Stimulated activated CD8-positive, alpha-beta memory T cell treated with anti-CD3 and anti-CD28 coated beads, Interleukin-12 subunit alpha, Interleukin-12 subunit beta, amount 100 ng/mL, for 24 hours (primary cell): ENCODE data around the gene SNX14.
"Not testable (repeated sequence)": the region's sequence is repeated elsewhere in the genome, so short reads cannot be mapped to it uniquely, and the experiment has no call there.

ENCODE experiments used
- DNase-seq: peaks from one replicate; pipeline ENCODE4 v3.0.0-alpha.2; 2020; ENCODE audit errors: extremely low read depth

Gene SNX14, protein sequence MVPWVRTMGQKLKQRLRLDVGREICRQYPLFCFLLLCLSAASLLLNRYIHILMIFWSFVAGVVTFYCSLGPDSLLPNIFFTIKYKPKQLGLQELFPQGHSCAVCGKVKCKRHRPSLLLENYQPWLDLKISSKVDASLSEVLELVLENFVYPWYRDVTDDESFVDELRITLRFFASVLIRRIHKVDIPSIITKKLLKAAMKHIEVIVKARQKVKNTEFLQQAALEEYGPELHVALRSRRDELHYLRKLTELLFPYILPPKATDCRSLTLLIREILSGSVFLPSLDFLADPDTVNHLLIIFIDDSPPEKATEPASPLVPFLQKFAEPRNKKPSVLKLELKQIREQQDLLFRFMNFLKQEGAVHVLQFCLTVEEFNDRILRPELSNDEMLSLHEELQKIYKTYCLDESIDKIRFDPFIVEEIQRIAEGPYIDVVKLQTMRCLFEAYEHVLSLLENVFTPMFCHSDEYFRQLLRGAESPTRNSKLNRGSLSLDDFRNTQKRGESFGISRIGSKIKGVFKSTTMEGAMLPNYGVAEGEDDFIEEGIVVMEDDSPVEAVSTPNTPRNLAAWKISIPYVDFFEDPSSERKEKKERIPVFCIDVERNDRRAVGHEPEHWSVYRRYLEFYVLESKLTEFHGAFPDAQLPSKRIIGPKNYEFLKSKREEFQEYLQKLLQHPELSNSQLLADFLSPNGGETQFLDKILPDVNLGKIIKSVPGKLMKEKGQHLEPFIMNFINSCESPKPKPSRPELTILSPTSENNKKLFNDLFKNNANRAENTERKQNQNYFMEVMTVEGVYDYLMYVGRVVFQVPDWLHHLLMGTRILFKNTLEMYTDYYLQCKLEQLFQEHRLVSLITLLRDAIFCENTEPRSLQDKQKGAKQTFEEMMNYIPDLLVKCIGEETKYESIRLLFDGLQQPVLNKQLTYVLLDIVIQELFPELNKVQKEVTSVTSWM

DNA sequence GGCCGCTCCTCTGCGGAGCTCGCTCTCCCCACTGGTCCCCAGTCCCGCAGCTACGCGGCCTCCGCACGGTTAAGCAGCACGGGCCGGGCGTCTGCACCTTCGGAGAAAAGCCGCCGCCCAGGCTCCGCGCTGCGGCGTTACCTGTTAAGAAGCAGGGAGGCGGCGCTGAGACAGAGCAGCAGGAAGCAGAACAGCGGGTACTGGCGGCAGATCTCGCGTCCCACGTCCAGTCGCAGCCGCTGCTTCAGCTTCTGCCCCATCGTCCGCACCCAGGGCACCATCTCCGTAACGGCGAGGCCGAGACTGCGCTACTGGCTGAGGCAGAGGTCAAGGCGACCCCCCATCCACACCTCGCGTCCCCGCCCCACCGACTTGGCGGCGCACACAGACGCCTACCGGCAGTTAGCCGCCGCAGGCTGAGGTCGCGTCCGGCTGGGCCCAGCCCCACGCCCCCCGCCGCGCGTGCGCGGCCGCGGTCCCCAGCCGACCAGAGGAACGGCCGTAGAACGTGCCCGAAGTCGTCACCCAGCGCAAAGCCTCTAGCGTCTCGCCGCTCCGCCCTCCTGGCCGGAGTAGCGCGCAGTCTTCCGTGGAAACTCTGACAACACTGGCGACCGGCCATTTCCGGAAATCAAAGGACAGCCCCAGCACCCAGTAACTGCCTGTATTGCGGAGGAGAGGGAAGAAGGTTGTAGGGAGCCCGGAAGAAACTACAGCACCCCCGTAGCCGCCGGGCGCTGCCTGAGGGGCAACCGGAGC, at the start of gene SNX14:
TSS of gene SNX14 (minus strand) at position 421 of the 759 bp plus-strand sequence. CDS start at position 281, 140 bp downstream.
- peak; percentile 51 for DNase-seq

DNA sequence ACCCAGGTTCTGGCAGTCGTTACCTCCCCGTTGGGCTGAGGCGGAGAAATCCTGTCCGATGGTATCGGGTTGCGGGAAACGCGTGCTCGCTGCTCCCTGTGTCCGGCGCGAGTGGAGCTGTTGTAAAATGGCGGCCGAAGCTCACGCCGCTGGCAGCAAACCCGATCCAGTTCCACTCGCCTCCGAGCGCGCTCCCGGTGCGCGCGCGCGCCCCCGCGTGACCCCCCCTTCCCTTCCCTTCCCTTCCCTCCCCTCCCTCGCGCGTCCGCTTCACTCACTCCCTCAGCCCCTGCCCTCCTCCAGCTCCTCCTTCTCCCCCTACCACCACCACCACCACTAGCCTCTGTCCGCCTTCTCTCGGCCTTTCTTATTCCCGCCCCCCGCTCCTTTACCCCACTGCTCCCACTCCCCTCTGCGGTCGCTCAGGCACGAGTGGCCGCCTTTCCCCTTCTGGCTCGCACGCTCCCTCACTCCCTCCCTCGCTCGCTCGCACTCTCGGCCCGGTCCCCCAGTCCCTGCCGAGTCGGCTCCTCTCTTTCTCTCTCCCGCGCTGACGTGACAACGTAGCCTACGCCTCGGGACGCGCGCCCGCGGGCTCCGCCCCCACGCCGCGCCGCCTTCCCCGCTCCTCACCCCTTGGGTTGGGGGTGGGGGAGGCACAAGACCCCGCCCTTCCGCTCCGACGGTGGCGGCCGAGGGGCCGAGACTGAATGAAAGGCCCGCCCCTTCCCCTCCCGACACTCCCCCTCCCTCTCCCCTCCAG, 49.3 kb upstream of the SNX14 start, which contains the start of gene SYNCRIP:
TSS of gene SYNCRIP (minus strand) at position 113 of the 763 bp plus-strand sequence. CDS start 1,447 bp downstream, outside the sequence.
- DNase-seq: peak; percentile 98

DNA sequence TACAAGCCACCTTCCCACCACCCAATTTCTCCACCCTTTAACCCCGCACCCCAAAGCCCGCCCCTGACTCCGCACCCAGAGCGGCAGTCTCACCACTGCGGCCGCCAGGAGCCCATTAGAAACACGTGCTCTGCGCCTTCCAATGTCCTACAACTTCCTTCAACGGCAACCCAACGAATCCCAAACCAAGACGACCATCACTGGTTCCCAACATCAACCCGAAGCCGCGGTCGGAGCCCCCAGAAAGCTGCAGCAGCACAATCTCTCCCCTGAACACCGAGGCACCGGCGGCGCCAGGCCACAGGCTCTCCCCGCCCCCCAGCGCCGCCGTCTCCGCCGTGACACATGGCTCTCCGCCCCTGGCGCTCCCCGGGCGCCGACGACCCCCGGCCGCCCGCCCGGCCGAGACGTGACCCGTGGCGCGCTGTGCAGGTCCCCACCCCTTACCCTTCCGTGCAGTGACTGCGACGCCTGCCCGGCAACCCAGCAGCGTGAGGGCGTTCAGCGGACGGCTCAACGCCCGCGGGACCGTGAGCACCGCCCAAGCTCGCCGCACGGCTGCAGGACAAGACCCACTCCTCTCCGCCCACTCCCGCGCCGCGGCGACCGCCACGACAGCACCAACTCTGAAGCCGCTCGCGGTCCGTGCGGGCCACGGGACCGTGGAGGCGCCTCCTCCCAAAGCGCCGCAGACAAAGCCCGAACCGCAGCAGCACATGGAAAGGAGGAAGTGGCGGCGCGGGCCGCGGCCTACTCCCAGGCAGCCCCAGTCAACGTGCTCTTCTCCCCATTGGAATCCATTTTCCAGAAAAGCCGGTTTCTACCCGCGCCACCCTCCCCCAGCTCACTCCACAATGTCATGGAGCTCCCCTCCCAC, 48.5 kb upstream of the SNX14 start:
- DNase-seq: peak; percentile 24

DNA sequence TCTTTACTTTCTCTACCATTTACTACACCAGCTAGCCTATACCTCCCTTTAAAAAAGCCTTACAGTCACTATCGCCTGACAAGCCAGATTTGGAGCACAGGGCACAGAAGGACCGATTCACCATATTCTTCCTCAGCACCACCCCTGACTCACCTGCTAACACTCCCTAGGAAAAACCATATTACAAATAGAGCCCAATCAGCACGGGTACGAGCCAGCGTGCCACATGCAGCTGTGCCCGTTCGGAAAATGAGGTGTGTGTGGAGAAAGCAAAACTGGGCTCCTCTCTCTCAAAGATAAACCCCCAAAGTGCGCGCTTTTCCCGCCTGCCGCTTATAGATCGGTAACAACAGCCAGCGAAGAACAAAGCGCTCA, 47.9 kb upstream of the SNX14 start:
- DNase-seq: no peak

GRCh38 chr6:85640821-85641220, 47.2 kb upstream of the SNX14 start:
- no peak for DNase-seq

DNA sequence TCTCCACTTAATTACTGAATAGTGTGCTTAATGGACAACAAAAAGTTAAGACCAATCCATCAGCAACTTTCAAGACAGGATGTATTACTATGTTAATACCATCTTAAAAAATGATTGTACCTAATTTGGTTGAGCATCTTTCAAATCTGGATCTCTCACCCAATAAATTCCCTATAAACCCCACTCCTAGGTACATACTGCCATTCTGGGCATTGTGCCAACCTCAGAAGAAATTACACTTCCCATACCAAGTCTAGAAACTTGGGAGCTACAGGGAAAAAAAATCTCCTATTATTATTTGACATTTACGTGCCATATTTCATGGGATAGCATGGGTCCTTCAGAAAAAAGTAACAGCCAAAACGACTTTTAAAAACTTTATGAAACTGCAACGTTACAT, 43.9 kb upstream of the SNX14 start:
- DNase-seq: no peak

DNA sequence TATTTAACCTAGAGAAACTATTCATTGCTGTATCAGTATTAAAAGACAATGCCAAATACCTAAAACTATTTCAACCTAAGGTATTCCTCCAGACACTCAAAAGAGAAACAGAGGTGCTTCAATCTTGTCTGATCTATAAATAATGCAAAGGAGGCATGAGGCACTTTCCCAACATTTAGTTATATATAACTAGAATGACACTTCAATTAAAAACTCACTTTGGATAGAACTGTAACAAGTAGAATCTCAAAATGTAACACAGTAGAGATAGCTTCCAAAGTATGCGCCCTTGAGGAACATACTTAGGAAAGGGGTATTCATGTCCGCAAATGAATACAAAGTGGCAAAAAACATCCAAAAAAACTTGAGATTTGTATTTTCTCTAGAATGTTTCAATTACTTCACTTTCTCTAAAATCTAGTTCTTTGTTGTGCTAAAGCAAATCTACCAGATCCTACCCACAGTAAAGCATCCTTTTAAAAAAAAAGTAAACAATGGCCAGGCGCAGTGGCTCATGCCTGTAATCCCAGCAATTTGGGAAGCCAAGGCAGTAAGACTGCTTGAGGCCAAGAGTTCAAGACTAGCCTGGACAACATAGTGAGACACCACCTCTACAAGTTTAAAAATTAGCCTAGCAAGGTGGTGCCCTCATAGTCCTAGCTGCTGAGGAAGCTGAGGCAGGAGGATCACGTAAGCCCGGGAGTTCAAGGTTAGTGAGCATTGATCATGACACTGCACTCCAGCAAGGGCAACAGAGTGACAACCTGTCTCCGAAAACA, 38.7 kb upstream of the SNX14 start:
- DNase-seq: no peak

DNA sequence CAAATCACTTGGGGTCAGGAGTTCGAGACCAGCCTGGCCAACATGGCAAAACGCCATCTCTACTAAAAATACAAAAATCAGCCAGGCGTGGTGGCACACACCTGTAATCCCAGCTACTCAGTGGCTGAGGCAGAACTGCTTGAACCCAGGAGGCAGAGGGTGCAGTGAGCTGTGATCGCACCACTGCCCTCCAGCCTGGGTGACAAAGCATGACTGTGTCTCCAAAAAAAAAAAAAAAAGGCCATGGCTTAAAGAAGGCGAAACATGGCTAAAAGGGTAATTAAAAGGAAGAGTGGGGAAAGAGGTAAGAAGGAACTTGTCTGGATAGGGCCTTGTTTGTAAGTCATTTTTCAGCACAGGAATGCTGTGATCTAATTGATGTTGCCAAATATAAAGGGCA, 37.5 kb upstream of the SNX14 start:
- not testable (repeated sequence) for DNase-seq

DNA sequence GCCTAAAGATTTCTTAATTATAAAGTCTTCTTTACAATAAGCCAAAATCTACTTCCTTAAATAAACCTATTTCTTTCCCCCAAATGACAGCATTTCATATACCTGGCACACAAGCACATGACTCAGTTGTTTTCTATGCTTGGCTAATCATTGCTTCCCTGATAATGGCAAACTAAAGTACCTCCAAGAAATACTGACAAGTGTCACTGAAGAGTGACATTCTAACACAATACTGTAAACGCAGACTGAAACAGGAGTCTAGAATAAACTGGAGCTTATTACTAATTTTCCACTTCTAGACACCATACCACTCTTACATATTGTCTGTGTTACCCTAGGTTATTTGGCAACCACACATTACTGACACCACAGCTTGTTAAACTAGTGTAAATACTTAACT, 34.7 kb upstream of the SNX14 start:
- DNase-seq: no peak

GRCh38 chr6:85620308-85620707, 26.6 kb upstream of the SNX14 start:
- DNase-seq: no peak

DNA sequence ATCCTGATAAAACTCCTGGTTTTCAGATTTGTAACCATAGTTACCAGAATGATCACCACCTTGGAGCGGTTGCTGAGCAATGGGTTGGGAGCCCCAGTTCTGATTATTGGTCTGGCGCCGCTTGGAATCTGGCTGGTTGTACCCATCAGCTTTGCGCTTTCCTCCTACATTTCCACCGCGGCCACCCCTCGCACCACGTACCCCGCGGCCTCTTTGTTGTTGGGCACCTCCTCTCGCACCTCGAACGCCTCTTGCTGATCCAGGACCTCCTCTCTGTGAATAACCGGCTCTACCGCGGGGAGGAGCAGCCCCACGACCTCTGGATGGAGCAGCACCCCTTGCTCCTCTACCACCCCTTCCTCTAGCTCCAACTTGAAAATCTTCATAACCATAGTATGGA, 21.1 kb upstream of the SNX14 start:
- DNase-seq: no peak

DNA sequence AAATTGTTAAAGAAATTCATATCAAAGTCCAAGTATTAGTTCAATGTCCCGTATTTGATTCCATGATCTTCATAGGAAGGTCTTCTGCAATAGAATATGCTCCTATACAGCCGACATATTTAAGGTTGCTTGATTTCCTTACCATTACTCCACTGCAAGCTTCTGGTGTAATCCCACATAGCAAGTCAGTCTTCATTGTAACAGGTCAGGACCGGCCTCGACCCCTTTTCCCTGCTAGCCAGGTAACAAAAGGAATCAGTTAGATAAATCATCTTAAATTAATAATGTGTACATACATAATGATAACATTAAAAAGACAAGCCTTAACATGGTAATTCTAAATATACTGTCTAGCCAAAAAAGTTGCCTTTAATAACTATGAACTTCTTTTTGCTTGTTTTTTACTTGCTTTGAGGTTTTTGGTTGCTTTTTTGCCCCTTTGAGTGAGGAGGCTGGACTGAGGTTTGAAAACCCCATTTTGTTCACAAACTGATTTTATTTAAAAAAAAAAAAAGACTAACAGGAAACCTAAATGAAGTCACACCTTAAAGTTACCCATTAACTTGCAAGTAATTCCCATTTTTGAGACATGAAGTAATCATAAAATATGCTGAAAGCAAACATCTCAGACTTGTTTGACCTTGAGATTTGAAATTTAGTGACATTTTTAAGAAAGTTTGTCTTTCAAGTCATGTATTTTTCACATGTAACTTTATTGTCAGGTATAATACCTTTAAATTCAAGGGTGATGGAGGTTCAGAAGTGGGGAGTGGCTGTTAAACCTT, 19.2 kb upstream of the SNX14 start:
- no peak for DNase-seq

DNA sequence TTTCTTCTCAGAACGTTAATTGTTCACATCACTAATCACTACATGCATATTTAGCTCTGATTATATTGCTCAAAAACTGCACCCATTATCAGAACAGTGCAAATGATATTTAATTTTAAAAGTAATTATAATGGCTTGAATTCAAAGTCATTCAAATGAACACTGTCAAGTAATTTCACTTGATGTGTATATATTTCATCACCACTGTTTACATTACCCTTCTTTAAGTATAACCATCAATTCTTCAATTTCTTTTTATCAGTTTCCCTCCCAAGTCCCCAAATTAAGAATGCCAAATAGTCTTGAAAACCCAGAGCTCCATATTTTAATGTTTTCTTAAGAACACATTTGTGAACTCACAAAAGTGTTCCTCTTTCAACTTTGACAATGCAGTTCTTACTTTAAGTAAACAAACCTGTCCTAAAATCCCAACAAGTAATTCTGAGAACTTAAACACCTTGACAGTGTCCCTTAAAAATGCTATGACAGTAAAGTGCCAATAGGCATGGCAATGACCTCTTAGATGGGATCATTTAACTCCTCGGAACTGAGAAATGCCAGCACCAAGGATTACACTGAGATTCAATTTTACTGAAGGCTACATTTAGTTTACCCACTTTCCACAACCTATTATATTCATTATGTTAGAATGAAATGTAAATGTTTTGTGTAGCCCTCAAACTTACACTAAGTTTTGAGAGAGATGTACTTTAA, 16.7 kb upstream of the SNX14 start:
- no peak for DNase-seq

- no peak for DNase-seq
Observed at GRCh38 chr6:85602100-85602499, 8.4 kb upstream of the SNX14 start.

GRCh38 chr6:85600713-85601313, 7.2 kb upstream of the SNX14 start:
- no peak for DNase-seq

DNA sequence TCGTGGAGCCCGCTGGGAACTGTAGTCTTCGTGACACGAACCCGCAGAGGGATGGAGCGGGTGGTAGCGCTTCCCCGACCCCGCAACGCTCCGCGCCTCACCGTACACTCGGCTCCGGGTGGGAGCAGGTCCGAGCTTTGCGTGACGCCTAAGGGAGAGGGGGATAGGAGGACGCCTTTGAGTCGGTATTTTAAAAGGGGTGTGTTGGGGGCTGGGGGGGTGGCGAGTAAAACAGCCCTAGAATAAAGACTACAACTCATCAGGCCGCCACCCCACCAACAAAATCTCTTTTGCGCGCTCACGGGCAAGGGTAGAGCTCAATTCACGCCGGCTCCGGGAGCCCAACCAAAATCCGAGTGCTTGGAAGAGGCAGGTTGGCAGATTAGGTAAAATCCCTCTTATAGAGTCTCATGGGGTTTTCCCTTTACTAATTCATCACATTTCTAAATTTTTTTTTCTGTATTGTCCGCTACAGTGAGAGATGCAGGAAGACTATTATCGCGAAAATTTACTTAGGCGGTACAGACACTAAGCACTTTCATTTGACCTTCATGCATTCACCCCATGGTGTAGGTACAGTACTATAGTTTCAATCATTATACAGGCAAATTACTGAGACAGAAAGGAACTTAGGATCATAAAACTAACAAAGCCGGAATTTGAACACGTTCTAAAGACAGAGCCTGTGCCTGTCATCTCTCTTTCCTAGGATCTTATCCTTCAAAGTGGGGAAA, 706 bp upstream of the SNX14 start:
- DNase-seq: peak; percentile 9

DNA sequence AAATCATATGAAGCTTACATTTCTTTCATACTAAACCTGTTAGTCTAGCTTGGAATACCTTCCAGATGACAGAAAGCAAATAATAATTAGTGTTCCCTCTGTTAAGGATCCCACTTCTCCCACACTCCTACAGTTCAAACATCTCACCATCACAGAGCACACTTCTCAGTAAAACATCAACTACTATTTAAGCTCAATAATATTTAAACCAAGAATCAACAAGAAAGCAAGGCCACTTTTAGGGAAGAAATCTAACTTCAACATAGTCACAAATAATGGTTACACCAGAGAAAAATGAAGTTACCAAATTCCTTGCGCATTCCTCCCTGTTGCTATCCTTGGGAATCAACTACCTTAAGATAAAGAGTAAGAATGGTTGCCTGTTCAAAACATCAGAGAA, 1.6 kb downstream of the SNX14 start:
- DNase-seq: no peak
